AG09309 (cell line): Measurements from ENCODE around the gene SORCS1.

Source experiments
- DNase-seq: peaks from one replicate; pipeline ENCODE4 v3.0.0-alpha.2; 2010; ENCODE audit warnings: low read depth
- H3K4me3 ChIP-seq: 2 replicates; pipeline ENCODE4 v1.5.1; 2011; ENCODE audit warnings: mild to moderate bottlenecking, low read depth, low read length, moderate library complexity; ENCODE audit not compliant: control insufficient read depth
- TF ChIP-seq, protein P1 (sequence below): IDR thresholded peaks from 2 replicates; pipeline ENCODE4 v1.5.1; 2011; ENCODE audit warnings: mild to moderate bottlenecking, low read depth, low read length, inconsistent platforms; ENCODE audit not compliant: insufficient read depth, control insufficient read depth; ENCODE audit errors: missing control alignments

The SORCS1 gene

DNA sequence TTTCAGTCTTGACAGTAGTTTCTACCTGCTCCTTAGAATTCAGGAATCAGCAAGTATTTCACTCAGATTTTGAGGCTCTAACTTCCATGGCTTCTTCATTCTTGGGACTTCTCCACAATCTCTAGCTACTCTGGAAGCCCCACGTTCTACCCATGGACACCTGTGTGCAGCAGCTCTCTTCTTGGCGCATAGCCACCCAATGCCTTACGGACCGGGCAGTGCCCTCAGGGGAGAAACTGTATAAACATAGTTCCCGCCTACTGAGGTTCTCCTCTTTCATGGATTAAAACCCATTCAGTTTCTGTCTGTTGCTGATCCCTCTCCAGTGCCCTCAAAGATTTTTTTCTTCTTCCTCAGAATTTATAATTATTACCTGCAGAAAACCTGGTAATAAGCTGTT, 177.1 kb downstream of the SORCS1 start:
- no peak for DNase-seq
- TF ChIP-seq, protein P1, sequence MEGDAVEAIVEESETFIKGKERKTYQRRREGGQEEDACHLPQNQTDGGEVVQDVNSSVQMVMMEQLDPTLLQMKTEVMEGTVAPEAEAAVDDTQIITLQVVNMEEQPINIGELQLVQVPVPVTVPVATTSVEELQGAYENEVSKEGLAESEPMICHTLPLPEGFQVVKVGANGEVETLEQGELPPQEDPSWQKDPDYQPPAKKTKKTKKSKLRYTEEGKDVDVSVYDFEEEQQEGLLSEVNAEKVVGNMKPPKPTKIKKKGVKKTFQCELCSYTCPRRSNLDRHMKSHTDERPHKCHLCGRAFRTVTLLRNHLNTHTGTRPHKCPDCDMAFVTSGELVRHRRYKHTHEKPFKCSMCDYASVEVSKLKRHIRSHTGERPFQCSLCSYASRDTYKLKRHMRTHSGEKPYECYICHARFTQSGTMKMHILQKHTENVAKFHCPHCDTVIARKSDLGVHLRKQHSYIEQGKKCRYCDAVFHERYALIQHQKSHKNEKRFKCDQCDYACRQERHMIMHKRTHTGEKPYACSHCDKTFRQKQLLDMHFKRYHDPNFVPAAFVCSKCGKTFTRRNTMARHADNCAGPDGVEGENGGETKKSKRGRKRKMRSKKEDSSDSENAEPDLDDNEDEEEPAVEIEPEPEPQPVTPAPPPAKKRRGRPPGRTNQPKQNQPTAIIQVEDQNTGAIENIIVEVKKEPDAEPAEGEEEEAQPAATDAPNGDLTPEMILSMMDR, result no peak
- no peak overlapping the region for H3K4me3 ChIP-seq

DNA sequence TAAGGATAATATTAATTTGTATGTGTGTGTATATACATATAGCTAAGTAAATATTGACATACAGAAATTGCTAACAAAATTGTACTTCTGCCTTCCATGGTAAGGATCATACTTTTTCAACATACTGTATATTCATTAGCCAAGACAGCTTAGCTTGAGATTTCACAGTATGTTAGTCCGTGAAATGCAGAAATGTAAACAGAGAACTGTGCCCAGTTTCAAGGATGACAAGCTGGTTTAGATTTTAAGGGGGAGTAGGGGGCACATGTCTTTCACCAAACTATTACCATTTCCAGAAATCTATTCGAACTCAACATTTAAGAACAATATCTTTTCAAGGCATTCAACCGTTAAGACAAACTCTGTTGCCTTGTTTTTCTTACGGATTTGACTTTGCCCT, 182.2 kb downstream of the SORCS1 start:
- no peak for DNase-seq
- TF ChIP-seq, protein P1, result no peak
- no peak overlapping the region for H3K4me3 ChIP-seq

DNA sequence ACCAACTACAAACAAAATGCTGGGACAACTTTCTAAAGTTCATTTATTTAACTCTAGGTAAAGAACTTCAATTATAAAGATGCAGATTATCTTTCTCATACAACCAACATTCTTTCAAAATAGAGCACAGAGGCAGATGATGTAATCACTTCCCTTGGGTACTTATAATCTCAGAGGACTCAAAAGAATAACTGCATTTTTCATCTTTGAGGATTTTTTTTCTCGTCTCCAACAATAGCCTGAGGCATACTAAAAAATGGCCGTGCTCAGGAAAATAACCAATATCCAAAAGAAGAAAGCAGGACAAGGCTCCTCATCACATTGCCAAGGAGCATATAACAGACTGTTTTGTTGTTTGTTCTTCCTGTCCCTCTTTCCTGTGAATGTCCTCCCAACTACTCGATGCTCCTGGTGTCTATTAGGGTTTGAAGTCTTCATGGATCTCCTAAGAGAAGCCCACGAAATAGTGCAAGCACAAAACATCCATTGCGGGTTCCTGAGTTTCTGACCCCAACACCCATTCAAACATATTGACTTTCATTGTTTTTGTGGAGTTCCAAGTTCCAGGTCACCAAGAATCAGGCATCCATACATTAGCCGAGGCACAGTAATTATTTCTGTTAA, 182.9 kb downstream of the SORCS1 start:
- TF ChIP-seq, protein P1, result no peak
- H3K4me3 ChIP-seq, result no peak overlapping the region
- no peak for DNase-seq

DNA sequence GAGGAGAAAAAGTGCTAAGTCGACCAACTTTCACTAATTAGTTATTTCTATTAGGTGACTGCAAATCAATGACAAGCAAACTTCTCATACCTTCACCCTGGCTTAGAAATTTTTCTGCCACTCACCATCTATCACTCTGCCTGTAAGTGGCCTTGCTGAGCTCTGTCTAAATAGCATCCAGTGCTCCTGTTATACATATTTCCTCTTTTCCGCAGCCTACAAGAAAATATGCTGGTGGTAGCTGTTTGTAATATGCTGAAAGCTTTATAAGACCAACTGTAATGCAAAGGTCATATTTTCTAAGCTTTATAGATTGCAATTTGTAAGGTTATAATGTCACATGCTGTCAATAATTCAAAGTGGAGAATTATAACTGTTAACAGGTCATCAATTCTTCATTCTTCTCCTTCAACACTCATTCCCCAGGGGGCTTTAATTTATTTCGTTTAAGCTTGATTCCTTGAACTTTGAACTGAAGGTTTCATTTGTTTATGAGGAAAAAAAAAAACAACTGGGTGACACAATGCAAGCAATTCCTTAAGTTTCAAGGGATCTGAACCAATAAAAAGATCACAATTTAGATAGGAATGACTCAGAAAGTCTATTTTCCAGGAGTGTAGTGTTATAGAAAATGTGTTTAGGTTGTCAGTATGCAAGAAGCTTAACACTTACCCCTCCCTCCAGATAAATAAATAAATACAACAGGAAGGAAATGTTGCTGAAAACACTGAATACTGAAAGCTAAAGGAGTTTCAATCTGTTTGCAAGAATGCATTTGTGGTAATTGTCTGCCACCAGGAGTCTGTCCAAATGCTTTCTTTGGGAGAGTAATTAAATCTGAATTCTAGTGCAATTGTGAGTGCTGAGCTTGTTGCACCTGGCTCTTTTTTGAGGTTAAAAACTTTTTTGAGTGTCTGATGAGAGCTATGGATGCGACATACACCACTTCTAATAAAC, 183.7 kb downstream of the SORCS1 start:
- no peak overlapping the region for H3K4me3 ChIP-seq
- TF ChIP-seq, protein P1, result no peak
- no peak for DNase-seq

DNA sequence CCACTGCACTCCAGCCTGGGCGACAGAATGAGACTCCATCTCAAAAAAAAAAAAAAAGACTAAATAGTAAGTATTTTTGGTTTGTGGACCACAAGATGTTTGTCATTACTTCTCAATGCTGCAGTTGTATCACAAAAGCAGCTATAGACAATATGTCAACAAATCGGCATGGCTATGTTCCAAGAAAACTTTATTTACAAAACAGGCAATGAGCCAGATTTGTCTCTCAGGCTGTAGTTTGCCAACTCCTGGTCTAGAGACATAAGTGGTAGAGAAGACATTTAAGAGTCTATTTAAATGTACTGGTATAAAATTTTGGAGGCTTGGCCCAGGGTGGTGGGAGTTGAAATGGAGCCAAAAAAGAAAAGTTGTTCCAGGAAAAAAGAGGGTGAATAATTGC, 185.8 kb downstream of the SORCS1 start:
- TF ChIP-seq, protein P1, result no peak
- no peak overlapping the region for H3K4me3 ChIP-seq
- DNase-seq, result no peak

DNA sequence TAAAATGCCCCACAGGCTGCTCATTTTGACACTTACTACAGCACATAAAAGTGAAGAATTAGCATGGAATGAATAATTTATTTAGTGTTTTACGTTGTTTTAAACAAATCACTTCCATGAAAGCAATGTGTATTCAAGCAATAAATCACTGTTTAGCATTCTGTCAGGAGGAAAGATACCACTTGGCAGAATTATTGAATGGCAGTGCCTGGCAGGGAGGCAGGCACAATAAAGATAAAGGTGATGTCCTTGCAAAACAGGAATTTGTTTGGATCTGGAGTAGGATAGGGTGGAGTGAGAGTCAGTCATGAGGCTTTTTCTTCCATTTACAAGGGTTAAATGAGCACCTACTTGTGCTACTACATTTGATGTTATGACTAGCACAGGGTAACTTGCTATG, 190.8 kb downstream of the SORCS1 start:
- no peak for DNase-seq
- TF ChIP-seq, protein P1, result no peak
- no peak overlapping the region for H3K4me3 ChIP-seq
